Measurements from ENCODE around the gene METTL8. TPM values are rescaled to one million over a fixed set of nuclear protein-coding genes. Genes with fewer than 3 reads are reported as not detected.

METTL8 gene
- total RNA-seq, 1 experiment from 2014 or later, result 28.9 TPM

DNA sequence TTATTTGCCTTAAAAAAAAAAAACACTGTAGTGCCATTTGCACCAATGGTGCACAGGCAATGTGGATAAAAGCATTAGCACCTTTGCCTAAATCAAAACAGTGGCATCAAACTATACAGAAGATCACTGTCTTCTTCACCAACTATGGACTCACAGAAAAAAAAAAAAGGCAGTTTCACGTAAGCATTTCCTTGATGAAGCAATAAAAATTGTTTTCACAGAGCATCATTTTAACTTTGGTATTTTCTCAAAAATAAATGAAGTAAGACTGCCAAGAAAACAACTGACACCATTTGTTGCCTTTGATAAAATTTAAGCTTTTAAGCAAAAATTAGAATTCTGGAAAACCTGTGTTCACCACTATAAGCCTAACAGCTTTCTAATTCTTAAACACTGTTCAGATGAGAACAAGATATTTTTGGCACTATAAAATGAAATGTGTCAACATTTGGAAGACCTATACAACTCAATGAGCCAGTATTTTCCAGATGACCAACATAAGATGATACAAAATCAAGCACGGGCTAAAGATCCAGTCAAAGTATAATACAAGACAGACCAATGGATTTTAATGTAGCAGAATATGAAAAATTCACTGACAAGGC lies 21.1 kb downstream of the METTL8 start:
- Histone ChIP-seq H3K4me3 (ENCODE audit: insufficient read depth, low read depth, low read length) (no peak overlapping the region), H3K36me3 (replicated peaks; ENCODE audit: control insufficient read depth, insufficient read depth, low read length) (no peaks in the 10 kb centered on the region), H3K27me3 (ENCODE audit: control insufficient read depth, insufficient read depth, low read length) (no peaks in the 10 kb centered on the region)
- DNase-seq, result no peak

- H3K36me3 ChIP-seq (replicated peaks; ENCODE audit: control insufficient read depth, insufficient read depth, low read length), result no peaks in the 10 kb centered on the region
- H3K4me3 ChIP-seq (ENCODE audit: insufficient read depth, low read depth, low read length), result no peak overlapping the region
- DNase-seq, result no peak
Observed at GRCh38 chr2:171411791-171412483, 21.9 kb downstream of the METTL8 start.

GRCh38 chr2:171411214-171411613 lies 22.6 kb downstream of the METTL8 start:
- DNase-seq, result no peak

More at GRCh38 chr2:171411791-171412483, 21.9 kb downstream of the METTL8 start:
- no peaks in the 10 kb centered on the region for H3K27me3 ChIP-seq (ENCODE audit: control insufficient read depth, insufficient read depth, low read length)

GRCh38 chr2:171410624-171411023 lies 23.2 kb downstream of the METTL8 start:
- H3K27me3 ChIP-seq (ENCODE audit: control insufficient read depth, insufficient read depth, low read length), result no peaks in the 10 kb centered on the region
- H3K4me3 ChIP-seq (ENCODE audit: insufficient read depth, low read depth, low read length), result no peak overlapping the region
- no peaks in the 10 kb centered on the region for H3K36me3 ChIP-seq (replicated peaks; ENCODE audit: control insufficient read depth, insufficient read depth, low read length)
- no peak for DNase-seq

More at GRCh38 chr2:171411214-171411613, 22.6 kb downstream of the METTL8 start:
- H3K36me3 ChIP-seq (replicated peaks; ENCODE audit: control insufficient read depth, insufficient read depth, low read length), result no peaks in the 10 kb centered on the region
- H3K4me3 ChIP-seq (ENCODE audit: insufficient read depth, low read depth, low read length), result no peak overlapping the region
- H3K27me3 ChIP-seq (ENCODE audit: control insufficient read depth, insufficient read depth, low read length), result no peaks in the 10 kb centered on the region

DNA sequence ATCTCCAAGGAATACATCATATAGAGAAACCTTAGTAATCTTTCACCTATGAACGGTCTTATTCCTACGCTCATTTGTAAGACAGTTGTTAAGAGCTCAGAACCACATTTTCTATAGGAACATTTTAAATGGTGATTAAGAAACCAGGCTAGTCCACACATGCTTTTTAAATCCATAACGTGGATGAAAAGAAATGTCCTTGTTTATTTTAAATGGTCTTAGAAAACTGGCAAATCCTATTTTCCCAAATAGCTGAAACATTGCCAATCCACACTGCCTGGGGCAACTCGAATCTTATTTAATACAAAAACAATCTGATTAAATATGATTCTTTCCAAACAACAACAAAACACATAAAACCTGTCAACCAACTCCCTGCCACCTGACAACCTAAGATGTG lies 23.7 kb downstream of the METTL8 start:
- DNase-seq, result no peak
- no peak overlapping the region for H3K4me3 ChIP-seq (ENCODE audit: insufficient read depth, low read depth, low read length)
- H3K36me3 ChIP-seq (replicated peaks; ENCODE audit: control insufficient read depth, insufficient read depth, low read length), result no peaks in the 10 kb centered on the region
- H3K27me3 ChIP-seq (ENCODE audit: control insufficient read depth, insufficient read depth, low read length), result no peaks in the 10 kb centered on the region

DNA sequence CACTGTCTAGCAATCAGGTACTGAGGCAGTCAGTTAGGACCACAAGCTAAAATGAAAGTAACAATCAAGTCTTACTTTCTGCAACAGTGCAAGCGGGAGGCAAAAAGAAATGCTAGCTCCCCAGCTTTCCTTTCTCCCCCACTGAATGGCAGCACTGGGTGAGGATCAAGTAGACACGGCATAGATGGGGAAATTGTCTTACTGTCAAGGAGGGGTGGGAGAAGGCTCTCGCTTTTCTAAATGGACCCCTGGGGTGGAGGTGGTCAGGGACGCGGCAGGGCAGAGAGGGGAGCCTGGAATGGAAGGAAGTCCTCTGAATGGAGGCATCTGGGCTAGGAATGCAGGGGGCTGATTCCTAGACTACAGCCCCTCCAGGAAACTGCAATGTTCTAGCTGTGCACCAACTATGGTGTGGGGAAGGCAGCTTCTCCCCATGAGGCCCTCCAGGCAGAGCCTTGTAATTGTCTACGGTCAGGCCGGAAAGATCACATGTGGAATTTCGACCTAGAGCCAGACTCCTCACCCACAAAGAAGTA lies 24.3 kb downstream of the METTL8 start:
- DNase-seq, result peak; percentile 19
- Histone ChIP-seq H3K27me3 (ENCODE audit: control insufficient read depth, insufficient read depth, low read length) (no peaks in the 10 kb centered on the region), H3K4me3 (ENCODE audit: insufficient read depth, low read depth, low read length) (peak overlapping the region; percentile 0; the same call in 1 of the 2 replicates), H3K36me3 (replicated peaks; ENCODE audit: control insufficient read depth, insufficient read depth, low read length) (no peaks in the 10 kb centered on the region)

- no peak for DNase-seq
- Histone ChIP-seq H3K36me3 (replicated peaks; ENCODE audit: control insufficient read depth, insufficient read depth, low read length) (no peaks in the 10 kb centered on the region), H3K27me3 (ENCODE audit: control insufficient read depth, insufficient read depth, low read length) (no peaks in the 10 kb centered on the region), H3K4me3 (ENCODE audit: insufficient read depth, low read depth, low read length) (no peak overlapping the region)
Observed at GRCh38 chr2:171407676-171408044, 26.1 kb downstream of the METTL8 start.

DNA sequence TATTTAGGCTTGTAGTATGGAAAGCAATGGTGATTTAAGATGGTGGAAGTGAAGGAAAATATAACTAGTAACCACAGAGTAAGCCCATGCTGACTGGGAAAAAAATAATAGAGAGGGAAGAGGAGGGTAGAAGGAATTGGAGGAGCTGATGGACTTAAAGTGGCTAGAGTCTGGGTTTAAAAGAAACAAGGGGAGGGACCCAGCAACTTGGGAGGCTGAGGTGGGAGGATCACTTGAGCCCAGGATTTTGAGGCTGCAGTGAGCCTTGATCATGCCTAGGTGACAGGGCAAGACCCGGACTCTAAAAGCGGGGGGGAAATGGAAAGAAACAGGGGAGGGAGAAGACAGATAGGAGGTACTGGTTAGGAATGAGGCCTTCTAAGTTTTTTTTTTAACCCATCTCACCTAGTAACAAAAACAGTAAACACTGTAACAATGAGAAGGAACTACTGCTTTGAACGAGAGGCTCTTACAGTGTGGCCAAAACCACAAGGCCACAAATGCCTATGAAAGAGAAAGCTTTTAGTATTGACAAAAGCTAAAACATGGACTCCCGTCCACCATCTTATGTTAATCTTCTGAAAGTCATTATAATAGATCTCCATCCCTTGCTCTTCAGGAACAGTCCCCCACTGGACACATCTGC lies 26.6 kb downstream of the METTL8 start:
- no peaks in the 10 kb centered on the region for H3K36me3 ChIP-seq (replicated peaks; ENCODE audit: control insufficient read depth, insufficient read depth, low read length)
- H3K27me3 ChIP-seq (ENCODE audit: control insufficient read depth, insufficient read depth, low read length), result no peaks in the 10 kb centered on the region
- no peak for DNase-seq
- H3K4me3 ChIP-seq (ENCODE audit: insufficient read depth, low read depth, low read length), result no peak overlapping the region

DNA sequence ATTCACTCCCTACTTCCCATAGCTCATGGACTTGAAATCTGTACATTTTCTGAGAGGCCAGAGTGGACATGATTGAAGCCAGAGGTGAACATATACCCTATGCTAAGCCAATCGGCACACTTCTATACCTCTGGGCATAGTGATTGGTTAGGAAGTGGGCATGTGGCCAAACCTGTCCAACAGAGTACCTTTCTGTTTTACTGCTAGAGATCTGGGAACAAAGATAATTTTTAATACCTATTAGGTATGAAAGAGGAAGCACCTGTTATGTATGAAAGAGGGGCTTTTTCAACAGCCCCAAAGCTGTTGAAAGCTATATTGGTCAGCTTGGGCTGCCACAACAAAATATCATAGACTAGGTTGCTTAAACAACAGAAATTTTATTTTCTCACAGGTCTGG lies 27.7 kb downstream of the METTL8 start:
- DNase-seq, result no peak

GRCh38 chr2:171405546-171405945 lies 28.2 kb downstream of the METTL8 start:
- DNase-seq, result no peak
- no peaks in the 10 kb centered on the region for H3K36me3 ChIP-seq (replicated peaks; ENCODE audit: control insufficient read depth, insufficient read depth, low read length)

More for the DNA sequence above, 27.7 kb downstream of the METTL8 start:
- no peak overlapping the region for H3K4me3 ChIP-seq (ENCODE audit: insufficient read depth, low read depth, low read length)
- H3K27me3 ChIP-seq (ENCODE audit: control insufficient read depth, insufficient read depth, low read length), result no peaks in the 10 kb centered on the region
- H3K36me3 ChIP-seq (replicated peaks; ENCODE audit: control insufficient read depth, insufficient read depth, low read length), result no peaks in the 10 kb centered on the region

DNA sequence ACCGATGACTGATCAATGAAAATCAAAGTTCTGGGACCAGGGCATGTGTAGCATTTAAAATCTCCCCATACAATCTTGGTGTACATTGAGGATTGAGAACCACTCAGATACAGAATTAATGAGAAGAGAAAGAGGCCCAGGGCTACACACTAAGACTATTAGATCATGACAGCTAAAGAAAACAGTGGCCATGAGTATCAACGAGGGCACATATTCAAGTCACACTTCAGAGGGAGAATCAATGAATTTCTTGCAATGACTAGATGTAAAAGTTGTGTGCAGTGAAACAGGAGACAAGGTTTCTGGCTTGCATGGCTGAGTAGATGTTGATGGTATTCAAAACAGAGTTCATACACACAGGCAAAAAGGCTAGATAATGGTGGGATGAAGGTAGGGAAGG lies 29.1 kb downstream of the METTL8 start:
- DNase-seq, result no peak
- Histone ChIP-seq H3K27me3 (ENCODE audit: control insufficient read depth, insufficient read depth, low read length) (no peaks in the 10 kb centered on the region), H3K4me3 (ENCODE audit: insufficient read depth, low read depth, low read length) (no peak overlapping the region), H3K36me3 (replicated peaks; ENCODE audit: control insufficient read depth, insufficient read depth, low read length) (no peaks in the 10 kb centered on the region)

More at GRCh38 chr2:171405546-171405945, 28.2 kb downstream of the METTL8 start:
- no peak overlapping the region for H3K4me3 ChIP-seq (ENCODE audit: insufficient read depth, low read depth, low read length)
- no peaks in the 10 kb centered on the region for H3K27me3 ChIP-seq (ENCODE audit: control insufficient read depth, insufficient read depth, low read length)

DNA sequence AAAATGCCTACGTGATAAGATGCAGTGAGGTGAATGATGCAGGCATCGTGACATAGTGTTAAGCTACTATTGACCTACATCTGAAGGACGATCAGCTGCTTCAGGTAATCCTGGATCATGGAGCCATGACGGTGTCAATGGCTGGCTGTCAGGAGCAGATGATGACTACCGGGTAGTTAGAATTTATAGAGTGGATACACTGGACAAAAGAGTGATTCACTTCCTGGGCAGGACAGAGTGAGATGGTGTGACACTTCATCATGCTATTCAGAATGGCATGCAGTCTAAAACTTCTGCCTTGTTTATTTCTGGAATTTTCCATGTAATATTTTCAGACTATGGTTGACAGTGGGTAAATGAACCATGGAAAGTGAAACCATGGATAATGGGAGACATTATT lies 29.5 kb downstream of the METTL8 start:
- Histone ChIP-seq H3K27me3 (ENCODE audit: control insufficient read depth, insufficient read depth, low read length) (no peaks in the 10 kb centered on the region), H3K36me3 (replicated peaks; ENCODE audit: control insufficient read depth, insufficient read depth, low read length) (no peaks in the 10 kb centered on the region), H3K4me3 (ENCODE audit: insufficient read depth, low read depth, low read length) (no peak overlapping the region)
- no peak for DNase-seq

GRCh38 chr2:171402906-171403580 lies 30.7 kb downstream of the METTL8 start:
- H3K36me3 ChIP-seq (replicated peaks; ENCODE audit: control insufficient read depth, insufficient read depth, low read length), result no peaks in the 10 kb centered on the region
- no peak overlapping the region for H3K4me3 ChIP-seq (ENCODE audit: insufficient read depth, low read depth, low read length)
- no peak for DNase-seq
- no peaks in the 10 kb centered on the region for H3K27me3 ChIP-seq (ENCODE audit: control insufficient read depth, insufficient read depth, low read length)

DNA sequence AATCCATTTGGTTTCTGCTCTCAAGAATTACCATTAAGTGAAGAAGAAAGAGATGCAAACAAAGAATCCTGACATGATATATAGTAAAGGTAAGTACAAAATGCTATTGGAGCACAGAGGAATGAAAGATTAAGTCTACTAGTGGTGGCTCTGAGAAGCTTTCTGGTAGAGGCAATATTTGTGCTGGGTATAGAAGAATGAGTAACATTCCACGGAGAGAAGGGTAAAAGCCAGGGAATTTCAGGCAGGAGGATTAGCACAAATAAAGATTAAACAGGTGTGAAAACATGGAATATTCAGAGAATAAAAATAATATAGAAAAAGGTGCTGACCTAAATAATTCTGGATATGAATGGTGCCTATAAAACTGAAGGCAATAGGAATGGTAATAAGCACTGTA lies 31.8 kb downstream of the METTL8 start:
- H3K27me3 ChIP-seq (ENCODE audit: control insufficient read depth, insufficient read depth, low read length), result no peaks in the 10 kb centered on the region
- H3K36me3 ChIP-seq (replicated peaks; ENCODE audit: control insufficient read depth, insufficient read depth, low read length), result no peaks in the 10 kb centered on the region
- no peak for DNase-seq
- no peak overlapping the region for H3K4me3 ChIP-seq (ENCODE audit: insufficient read depth, low read depth, low read length)
